Stimulated activated CD4-positive, alpha-beta T cell treated with anti-CD3 and anti-CD28 coated beads, Interleukin-1b, Interleukin-23, amount 100 ng/mL, for 4 hours (primary cell): ENCODE data around the gene C6orf47.

Experiments
- DNase-seq, 2 donors: peaks; one replicate each; pipeline ENCODE4 v3.0.0-alpha.2; 2020; ENCODE audit warnings: low read depth in 2 of 2

The C6orf47 gene

GRCh38 chr6:31614684-31615578 is 45.6 kb downstream of the C6orf47 start, which contains the start of gene AIF1:
AIF1 (plus strand) TSS chr6:31615234; CDS start chr6:31615330, 96 bp downstream.
- no peak for DNase-seq

DNA sequence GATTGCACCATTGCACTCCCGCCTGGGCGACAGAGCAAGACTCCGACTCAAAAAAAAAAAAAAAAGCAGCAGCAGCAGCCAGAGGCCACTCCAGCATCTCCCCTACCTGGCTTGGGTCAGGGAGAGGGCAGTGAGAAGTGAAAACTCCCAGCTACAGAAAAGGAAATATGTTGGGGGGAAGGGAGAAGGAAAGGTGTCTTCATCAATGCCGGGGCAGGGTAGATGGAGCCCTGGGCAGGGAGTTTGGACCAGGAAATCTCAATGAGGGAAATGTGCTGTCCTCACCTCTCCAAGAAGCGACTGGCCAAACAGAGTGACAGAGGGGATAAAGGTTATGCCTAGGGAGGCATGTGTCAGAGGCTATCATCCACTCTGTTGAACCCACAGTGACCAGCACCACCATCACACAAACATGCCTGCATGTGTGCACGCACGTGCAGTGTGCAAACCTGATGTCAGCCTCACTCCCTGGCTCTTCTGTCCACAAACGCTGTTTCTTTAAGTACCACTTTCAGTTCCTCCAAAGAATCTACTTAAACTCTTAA is 46.4 kb downstream of the C6orf47 start:
- DNase-seq: no peak

GRCh38 chr6:31610968-31611367 is 49.6 kb downstream of the C6orf47 start:
- DNase-seq: no peak

- no peak for DNase-seq
These were observed 50.8 kb downstream of the C6orf47 start for GRCh38 chr6:31609519-31610406.
